ENCODE results near the gene SRPX2.

The SRPX2 gene

GRCh38 chrX:100650841-100651240 is 6.8 kb downstream of the SRPX2 start:
- DNase-seq, result no peak

- no peak for DNase-seq
Measured at GRCh38 chrX:100652266-100652665, 8.3 kb downstream of the SRPX2 start.

GRCh38 chrX:100654261-100654660 is 10.3 kb downstream of the SRPX2 start:
- no peak for DNase-seq

DNA sequence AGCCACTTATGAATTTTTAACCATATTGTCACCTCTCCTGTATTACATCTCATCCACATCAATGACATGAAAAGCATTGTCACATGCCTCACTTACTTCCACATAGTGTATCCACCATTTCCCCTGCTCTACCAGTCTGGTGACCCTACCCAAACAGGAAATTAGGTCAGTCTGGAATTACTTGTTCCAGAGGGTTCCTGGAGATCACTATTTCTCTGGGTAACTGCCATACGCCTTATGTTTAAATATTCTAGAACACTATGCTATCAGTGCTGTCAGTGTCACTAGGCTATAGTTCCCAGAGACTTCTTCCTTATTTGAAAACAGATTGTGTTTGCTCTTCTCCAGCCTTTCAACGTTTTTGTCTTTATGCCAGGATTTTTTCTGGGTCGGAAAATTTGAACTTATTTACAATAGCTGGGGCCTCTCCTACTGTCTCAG is 15.0 kb downstream of the SRPX2 start:
- DNase-seq, result no peak

- no peak for DNase-seq
Measured at GRCh38 chrX:100659431-100660137, 15.6 kb downstream of the SRPX2 start.

- DNase-seq, result no peak
Measured at GRCh38 chrX:100662170-100662569, 18.2 kb downstream of the SRPX2 start.

DNA sequence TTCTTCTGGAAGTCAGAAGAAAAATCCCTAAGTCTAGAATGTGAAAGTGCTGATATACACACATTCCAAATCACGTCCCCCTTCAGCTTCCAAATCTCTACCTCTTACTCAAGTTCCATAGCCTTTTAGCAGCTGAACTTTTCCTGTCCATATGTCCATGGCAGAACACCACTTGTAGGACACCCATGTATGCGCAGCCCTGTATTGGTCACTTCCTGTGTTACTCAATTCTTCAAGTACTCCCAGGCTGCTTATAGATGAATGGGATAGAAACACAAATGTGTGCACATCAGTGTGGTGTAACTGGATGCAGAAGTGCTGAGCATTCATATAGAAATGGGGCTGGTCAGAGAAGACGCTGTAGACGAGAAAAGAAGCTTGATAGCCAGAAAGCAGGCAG is 18.8 kb downstream of the SRPX2 start:
- no peak for DNase-seq

DNA sequence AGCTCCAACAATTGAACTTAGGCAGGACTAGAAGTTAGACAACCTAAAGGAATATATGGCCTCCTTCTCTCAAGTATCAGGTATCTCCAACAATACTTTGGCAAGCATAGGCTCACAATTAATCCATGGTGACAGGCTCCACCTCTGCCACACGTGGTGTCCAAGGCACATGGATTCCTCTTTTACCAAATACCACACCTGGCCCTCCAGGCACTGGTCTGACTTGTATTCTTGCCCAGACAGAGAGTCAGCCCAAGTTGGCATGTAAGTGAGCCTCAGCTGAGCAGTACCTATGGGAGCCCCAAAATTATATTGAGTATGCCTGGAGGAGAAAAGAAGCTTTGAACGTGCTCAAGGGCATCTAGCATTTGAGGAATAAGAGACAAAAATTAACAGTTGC is 19.6 kb downstream of the SRPX2 start:
- no peak for DNase-seq

- no peak for DNase-seq
Measured at GRCh38 chrX:100672966-100673365, 29.0 kb downstream of the SRPX2 start.

- no peak for DNase-seq
Measured at GRCh38 chrX:100673397-100673953, 29.5 kb downstream of the SRPX2 start.

- no peak for DNase-seq
Measured at GRCh38 chrX:100674705-100675104, 30.7 kb downstream of the SRPX2 start.

GRCh38 chrX:100677611-100678181 is 33.7 kb downstream of the SRPX2 start:
- no peak for DNase-seq

DNA sequence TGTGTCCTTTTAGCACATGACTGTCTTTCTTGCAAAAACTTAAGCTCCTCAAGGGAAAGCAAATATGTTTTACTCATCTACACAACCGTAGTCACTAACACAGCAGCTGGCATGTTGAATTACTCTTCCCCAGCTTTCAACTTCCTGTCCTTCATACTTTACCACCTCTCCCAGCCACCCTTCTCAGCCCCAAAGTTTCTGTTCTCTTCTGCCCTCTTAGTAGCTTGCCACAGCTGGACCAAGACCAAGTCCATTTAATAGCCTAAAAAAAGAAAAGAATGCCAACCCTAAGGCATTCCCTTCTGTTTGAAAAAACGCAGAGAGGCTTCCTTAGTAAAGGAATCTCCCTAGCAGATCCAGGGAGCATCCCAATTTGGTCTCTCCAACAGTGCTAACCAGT is 36.8 kb downstream of the SRPX2 start:
- no peak for DNase-seq

- DNase-seq, result no peak
Measured at GRCh38 chrX:100681599-100681998, 37.6 kb downstream of the SRPX2 start.

DNA sequence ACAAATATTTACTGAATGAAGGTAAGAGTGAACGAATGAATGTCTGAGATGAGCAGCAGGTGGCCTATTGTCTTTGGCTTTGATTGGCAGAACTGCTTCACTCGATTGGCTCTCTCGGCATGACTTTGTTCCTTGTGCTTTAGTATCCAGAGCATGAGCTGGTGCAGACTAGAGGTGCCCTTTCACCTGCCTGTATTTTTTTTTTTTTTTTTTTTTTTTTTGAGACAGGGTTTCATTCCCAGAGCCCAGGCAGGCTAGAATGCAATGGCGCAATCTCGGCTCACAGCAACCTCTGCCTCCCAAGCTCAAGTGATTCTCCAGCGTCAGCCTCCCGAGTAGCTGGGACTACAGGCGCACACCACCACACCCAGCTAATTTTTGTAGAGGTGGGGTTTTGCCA is 38.9 kb downstream of the SRPX2 start:
- DNase-seq, result no peak

DNA sequence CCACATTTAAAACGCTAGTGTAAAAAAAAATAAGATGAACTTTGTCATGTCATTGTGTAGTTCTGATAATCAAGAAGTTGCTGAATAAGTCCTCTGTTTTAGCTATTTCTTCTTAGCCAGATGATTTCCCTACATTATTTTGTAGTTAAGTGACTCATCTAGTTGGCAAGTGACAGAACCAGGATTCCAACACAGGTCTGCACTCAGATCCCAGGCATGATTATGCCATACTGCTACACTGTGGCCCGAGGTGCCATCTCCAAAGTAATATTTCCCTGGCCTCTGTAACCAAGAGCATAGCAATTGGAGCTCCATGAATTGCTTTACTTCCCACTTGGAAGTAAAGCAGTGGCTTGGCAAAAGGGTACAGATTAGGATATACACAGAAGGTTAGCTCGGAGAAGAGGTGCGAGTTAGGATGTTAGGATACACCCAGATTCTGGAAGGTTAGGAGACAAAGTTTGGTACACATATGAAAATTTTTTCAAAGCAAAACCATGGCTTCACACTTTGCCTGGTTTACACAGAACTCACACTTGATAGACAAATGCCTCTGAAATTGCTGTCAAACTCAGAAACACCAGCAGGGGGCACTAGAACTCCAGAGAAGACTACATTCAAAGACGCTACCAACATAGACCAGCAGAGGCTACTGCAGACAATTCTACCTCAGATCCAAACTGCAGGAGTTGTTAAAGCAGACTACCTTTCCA is 41.4 kb downstream of the SRPX2 start:
- peak; percentile 74 for DNase-seq

- no peak for DNase-seq
Measured at GRCh38 chrX:100685997-100686305, 42.0 kb downstream of the SRPX2 start.

DNA sequence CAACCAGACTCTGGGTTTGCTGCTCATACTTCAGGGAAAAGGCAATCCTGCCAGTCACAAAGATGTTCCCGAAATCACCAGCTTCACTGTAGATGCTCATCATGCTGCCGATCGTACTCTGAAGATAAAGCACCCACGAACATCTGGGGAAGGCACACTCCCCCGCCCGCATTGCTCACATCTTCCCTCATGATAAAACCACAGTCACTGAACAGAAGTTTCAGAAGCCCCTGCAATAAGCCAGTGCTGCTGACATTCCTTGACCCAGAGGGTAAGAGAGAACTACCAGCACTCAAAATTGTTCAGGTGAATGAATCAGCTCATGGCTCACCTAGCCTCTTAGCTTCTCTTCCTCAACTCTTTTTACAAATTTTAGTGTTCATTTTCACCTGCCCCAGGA is 43.1 kb downstream of the SRPX2 start:
- no peak for DNase-seq

- DNase-seq, result no peak
Measured at GRCh38 chrX:100687546-100687945, 43.5 kb downstream of the SRPX2 start.

GRCh38 chrX:100695302-100695701 is 51.3 kb downstream of the SRPX2 start:
- no peak for DNase-seq

DNA sequence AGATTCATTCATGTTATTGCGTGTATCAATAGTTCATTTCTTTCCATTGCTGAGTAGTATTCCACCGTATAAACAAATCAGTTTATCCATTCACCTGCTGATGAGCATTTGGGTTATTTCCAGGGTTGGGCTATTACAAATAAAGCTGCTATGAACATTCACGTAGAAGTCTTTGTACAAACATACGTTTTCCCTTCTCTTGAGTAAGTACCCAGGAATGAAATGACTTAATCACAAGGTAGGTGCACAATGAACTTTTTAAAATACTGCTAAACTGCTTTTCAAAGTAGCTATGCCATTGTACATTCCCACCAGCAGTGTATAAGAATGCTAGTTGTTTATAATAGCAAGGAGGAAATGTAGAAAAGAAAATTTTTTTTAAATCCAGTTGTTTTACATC is 52.0 kb downstream of the SRPX2 start:
- DNase-seq, result no peak

GRCh38 chrX:100696699-100697351 is 52.8 kb downstream of the SRPX2 start:
- no peak for DNase-seq

- DNase-seq, result no peak
Measured at GRCh38 chrX:100698551-100698950, 54.6 kb downstream of the SRPX2 start.

DNA sequence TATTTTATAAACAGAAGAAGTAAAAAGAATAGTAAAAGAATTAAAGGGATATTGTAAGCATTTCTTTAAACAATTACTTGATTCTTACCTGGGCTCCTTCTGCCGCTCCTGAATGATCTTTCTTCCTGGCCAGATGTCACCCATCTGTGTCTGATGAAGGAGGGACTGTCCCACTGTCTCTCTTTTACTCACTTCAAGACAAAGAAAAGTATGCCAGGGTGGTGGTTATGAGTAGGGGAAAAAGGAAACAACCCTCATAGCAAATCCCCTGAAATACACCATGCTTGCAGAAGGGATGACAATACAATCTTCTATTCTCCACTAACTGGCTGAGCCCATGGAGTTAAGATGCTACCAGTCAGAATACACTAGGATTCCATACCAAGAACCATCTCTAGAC is 56.8 kb downstream of the SRPX2 start:
- no peak for DNase-seq

Data from stimulated activated CD4-positive, alpha-beta T cell treated with anti-CD3 and anti-CD28 coated beads, Interleukin-4, amount 100 ng/mL, for 24 hours (primary cell).